H1 (cell line): ENCODE measurements around the gene ENPP3.

Source experiments
- BRCA1 ChIP-seq: IDR thresholded peaks from 2 replicates; pipeline ENCODE4 v1.6.1; 2012; ENCODE audit warnings: low read depth, low read length, improper control_type of control experiment
- CTCF ChIP-seq, 3 experiments: IDR thresholded peaks; 1 replicate in 2 of 3; 2 replicates in 1 of 3; pipeline versions ENCODE4 v1.5.1 to v1.6.1; 2011; ENCODE audit warnings: low read length in 3 of 3, mild to moderate bottlenecking in 3 of 3, inconsistent platforms in 2 of 3, low read depth in 1 of 3, moderate library complexity in 1 of 3; ENCODE audit not compliant: insufficient read depth in 1 of 3; ENCODE audit errors: control extremely low read depth in 1 of 3
- EZH2 ChIP-seq: fragments of 200-600 bp; sonication (generic); IDR thresholded peaks from 2 replicates; pipeline ENCODE4 v1.7.1; 2012; ENCODE audit warnings: low read depth, mild to moderate bottlenecking, moderate library complexity, low read length, inconsistent platforms; ENCODE audit not compliant: severe bottlenecking
- HDAC6 ChIP-seq: IDR thresholded peaks from one replicate; pipeline ENCODE4 v1.7.1; 2012; ENCODE audit warnings: low read depth, mild to moderate bottlenecking, inconsistent platforms, low read length, moderate library complexity
- POLR2A ChIP-seq, 2 experiments: IDR thresholded peaks; 1 replicate in 1 of 2; 2 replicates in 1 of 2; pipeline ENCODE4 v1.6.1; 2011; ENCODE audit warnings: low read depth in 2 of 2, low read length in 2 of 2, mild to moderate bottlenecking in 2 of 2; ENCODE audit errors: control extremely low read depth in 1 of 2
- SIN3A ChIP-seq, 2 experiments: IDR thresholded peaks in 1 of 2; conservative IDR thresholded peaks in 1 of 2; 2 replicates each; pipeline ENCODE4 v1.6.1; 2011 to 2012; ENCODE audit warnings: low read length in 2 of 2, improper control_type of control experiment in 1 of 2, low read depth in 1 of 2, mild to moderate bottlenecking in 1 of 2

- TF ChIP-seq BRCA1 = no peak
- no peak for TF ChIP-seq CTCF (IDR thresholded peaks at IDR 0.05; ENCODE audit: control extremely low read depth in 1 of 3, insufficient read depth in 1 of 3, low read depth in 1 of 3, low read length in 3 of 3)
- TF ChIP-seq EZH2 = no peak
- no peak for TF ChIP-seq POLR2A (IDR thresholded peaks at IDR 0.05; ENCODE audit: control extremely low read depth in 1 of 2, low read depth in 2 of 2, low read length in 2 of 2)
- no peak for TF ChIP-seq HDAC6
- no peak for TF ChIP-seq SIN3A (conservative IDR thresholded peaks at IDR 0.05 in 1 of 2, IDR thresholded peaks at IDR 0.05 in 1 of 2; ENCODE audit: low read depth in 1 of 2, low read length in 2 of 2)
Observed at GRCh38 chr6:131758920-131759319, 121.8 kb downstream of the ENPP3 start.
